COLO668 (cell line): ENCODE data around the gene PRND.

Source experiments
- DNase-seq: peaks from one replicate; lab custom pipeline; 2025; ENCODE audit not compliant: unreplicated experiment; lab: John Stamatoyannopoulos, UW

Gene PRND

GRCh38 chr20:4776079-4776630 lies 54.4 kb downstream of the PRND start:
- DNase-seq, result no peak
